ENCODE measurements around the gene FAHD2A.
"Not testable (repeated sequence)": the region's sequence is repeated elsewhere in the genome, so short reads cannot be mapped to it uniquely, and the experiment has no call there.

- not testable (repeated sequence) for TF ChIP-seq TAF1 (IDR thresholded peaks at IDR 0.05; ENCODE audit: low read depth, low read length); EZH2 (IDR thresholded peaks at IDR 0.05; ENCODE audit: low read depth, low read length, severe bottlenecking); TEAD4 (IDR thresholded peaks at IDR 0.05; ENCODE audit: low read depth, low read length); PHF8 (conservative IDR thresholded peaks at IDR 0.05; ENCODE audit: low read depth, low read length); SUZ12 (IDR thresholded peaks at IDR 0.05; ENCODE audit: low read length); RFX5 (IDR thresholded peaks at IDR 0.05; ENCODE audit: borderline replicate concordance, low read depth, low read length); JUND (IDR thresholded peaks at IDR 0.05; ENCODE audit: low read length); CREB1 (IDR thresholded peaks at IDR 0.05); ATF3 (IDR thresholded peaks at IDR 0.05; ENCODE audit: insufficient read depth, low read depth, low read length); FOSL1 (IDR thresholded peaks at IDR 0.05; ENCODE audit: insufficient read depth, low read depth, low read length)
- TF ChIP-seq RAD21 (IDR thresholded peaks at IDR 0.05 in 1 of 2, conservative IDR thresholded peaks at IDR 0.05 in 1 of 2; ENCODE audit: low read depth in 2 of 2, low read length in 2 of 2) (peak; percentile 77 to 81), CTCF (IDR thresholded peaks at IDR 0.05; ENCODE audit: control extremely low read depth in 1 of 3, insufficient read depth in 1 of 3, low read depth in 1 of 3, low read length in 3 of 3) (peak; percentile 59 to 75 (median 69))
Observed at GRCh38 chr2:95414015-95414594, 11.6 kb downstream of the FAHD2A start.
